DMS53 (cell line): ENCODE measurements around the gene TALDO1.

Experiments used
- DNase-seq: peaks from one replicate; lab custom pipeline; 2025; lab: John Stamatoyannopoulos, UW

The TALDO1 gene

DNA sequence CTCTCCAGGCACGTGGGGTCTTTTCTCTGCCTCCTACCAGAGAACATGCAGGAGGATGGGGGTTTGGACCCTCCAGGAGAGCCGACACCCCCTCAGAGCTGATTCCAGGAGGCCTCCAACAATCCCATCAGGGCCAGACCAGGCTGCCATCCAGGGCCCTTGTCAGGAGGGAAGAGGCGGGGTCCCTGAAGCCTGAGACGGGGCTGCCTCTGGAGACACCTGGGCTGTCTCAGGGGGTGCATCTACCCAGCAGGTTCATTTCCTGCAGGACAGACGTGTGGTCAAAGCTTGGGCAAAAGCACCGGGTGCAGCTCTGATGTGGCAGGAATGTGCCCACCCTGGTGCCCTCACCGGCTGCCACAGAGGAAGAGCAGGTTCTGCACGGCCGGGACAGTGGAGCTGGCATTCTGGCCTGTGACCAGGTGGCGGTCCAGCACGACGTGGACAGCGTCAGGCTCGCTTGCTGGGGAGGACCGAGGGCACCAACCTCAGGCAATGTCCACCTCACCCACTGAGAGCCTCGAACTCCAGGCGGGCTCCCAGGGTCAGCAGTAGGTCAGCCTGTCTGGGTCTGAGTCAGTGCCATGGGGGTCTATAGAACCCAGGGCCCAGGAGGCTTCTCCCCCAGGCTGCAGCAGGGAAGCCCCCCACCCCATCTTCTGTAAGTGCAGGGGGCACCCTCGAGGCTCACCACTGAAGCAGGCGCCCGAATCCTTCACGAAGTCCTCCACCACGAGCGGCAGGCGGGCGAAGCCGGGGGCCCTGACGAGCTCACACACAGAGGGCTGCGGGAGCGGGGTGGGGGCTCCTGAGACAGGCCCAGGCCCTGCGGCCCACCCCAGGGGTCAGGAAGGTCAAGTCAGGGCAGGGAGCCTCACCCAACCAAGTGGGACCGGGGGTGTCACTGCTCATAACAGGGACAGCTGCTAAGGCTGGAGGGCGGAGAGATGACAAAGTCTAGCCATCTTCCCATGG, 23.7 kb downstream of the TALDO1 start:
- no peak for DNase-seq

DNA sequence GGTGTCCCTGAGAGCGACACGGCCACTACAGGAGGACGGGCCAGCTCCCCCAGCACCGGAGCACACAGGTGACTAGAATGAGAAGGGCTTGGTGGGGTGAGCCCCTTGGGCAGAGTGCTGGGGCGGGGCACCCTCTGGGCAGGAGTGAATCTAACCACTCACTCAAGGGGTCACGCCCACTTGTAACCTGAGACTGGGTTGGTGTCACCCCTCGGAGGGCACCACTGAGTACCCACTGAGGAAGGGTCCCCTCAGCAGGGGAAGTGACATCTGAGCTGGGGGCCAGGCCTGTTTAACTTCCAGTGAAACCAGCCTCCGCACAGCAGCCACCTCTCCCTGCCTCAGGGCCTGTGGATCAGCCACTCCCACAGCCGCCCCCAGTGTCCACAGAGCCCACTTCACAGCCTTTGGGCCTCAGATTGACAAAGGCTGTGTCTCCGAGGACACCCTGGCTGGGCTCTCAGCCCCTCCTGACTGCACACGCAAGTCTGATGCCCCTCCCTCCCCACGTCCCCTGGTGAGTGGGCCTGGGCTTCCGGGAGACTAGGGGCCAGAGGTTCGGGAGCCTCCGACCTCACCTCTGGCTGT, 24.4 kb downstream of the TALDO1 start:
- no peak for DNase-seq

GRCh38 chr11:772429-773390, 25.4 kb downstream of the TALDO1 start:
- no peak for DNase-seq

DNA sequence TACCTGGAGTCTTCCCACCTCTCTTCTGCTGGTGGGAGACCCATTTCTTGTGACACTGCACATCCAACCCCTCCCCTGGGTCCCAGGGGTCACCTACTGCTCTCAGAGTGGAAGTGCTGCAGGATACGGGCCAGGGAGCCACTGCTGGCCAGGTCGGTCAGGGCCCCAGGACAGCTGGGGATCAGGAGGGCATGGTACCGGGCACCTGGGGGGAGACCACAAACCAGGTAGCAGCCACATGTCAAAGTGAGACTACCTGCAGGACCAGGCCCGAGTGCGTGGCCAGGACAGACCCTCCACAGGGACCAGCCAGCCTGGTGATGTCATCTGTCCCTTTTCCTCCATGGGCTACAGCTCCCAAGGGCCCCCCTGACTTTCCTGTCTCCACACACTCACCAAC, 26.2 kb downstream of the TALDO1 start:
- no peak for DNase-seq

GRCh38 chr11:773830-774229, 26.6 kb downstream of the TALDO1 start:
- no peak for DNase-seq

- no peak for DNase-seq
Measured at GRCh38 chr11:774873-775592, 27.8 kb downstream of the TALDO1 start.

GRCh38 chr11:776263-776560, 28.9 kb downstream of the TALDO1 start:
- no peak for DNase-seq

DNA sequence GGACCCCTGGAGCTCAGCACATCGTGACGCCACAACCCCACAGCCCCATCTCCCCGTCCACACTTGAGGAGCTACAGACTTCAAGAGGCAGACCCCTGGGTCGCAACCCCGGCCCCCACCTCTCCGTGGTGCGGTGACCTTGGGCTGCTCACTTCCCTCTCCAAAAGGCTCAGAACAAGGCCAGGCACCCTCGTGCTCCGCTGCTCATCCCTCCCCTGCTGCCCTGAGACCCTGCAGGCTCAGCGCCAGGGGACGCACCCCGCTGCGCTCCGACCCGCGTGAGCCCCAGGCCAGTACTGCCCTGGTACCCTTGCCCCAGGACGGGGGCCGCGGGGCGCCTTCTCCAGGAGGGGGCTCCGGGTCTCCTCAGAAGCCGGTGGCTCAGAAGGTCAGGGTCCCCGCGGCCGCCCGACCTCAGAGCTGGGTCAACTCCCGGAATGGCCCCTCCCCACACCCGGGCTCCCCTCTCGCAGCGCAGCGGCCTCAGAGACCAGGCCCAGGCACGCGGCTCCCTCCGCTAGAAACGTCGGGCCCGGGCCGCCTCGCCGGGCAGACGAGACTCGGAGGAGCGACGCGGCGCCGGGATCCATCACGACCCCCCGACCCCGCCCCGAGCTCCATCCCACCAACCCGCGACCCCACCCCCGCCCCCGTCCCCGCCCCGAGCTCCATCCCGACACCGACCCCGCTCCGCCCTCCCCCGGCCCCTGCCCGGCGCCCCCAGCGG, 29.5 kb downstream of the TALDO1 start:
- DNase-seq, result peak; percentile 78

DNA sequence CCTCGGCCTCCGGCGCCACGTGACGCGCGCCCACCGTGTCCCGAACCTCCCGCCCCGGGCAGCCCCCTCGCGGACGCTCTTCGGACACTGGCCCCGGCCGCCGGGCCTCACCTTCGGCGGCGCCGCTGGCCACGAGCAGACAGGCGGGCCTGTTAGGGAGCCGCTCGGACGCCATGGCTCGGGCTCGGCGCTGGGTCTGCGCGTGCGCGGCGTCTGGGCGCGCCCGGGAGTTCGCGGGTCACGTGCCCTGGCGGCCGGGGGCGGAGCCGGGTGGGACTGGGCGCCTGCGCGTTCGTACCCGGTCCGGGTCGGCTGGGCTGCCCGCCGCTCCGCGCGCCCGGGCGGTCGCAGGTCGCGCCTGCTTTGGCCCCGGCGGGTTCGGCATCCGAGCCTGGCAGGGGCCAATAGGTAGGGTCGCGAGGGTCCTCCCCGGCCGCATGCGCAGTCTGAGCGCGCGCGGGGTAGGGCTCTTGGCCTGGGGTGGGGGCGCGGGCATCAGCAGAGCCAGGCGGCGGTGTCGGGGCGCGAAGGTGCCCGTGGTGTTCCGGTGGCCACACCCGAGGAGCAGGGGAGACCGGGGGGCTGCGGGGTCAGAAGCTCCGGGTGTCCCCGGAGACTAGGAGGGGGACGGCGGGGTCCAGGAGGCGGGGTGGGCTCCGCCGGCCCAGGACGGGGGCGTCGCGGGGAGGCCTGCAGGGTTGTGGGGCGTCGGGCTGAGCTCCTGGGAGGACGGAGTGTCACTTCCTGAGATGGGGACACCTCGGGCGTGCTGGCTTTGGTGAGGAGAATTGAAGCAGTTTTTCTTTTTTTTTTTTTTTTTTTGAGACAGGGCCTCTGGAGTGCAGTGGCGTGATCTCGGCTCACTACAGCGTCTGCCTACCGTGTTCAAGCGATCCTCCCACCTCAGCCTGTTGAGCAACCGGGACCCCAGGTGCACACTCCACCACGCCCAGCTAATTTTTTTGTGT, 30.3 kb downstream of the TALDO1 start, which contains the start of gene GATD1:
Gene GATD1, minus strand, starts transcription at position 200 of the 968 bp plus-strand sequence. Its CDS starts 25 bp downstream, at position 175.
- peak; percentile 97 for DNase-seq

DNA sequence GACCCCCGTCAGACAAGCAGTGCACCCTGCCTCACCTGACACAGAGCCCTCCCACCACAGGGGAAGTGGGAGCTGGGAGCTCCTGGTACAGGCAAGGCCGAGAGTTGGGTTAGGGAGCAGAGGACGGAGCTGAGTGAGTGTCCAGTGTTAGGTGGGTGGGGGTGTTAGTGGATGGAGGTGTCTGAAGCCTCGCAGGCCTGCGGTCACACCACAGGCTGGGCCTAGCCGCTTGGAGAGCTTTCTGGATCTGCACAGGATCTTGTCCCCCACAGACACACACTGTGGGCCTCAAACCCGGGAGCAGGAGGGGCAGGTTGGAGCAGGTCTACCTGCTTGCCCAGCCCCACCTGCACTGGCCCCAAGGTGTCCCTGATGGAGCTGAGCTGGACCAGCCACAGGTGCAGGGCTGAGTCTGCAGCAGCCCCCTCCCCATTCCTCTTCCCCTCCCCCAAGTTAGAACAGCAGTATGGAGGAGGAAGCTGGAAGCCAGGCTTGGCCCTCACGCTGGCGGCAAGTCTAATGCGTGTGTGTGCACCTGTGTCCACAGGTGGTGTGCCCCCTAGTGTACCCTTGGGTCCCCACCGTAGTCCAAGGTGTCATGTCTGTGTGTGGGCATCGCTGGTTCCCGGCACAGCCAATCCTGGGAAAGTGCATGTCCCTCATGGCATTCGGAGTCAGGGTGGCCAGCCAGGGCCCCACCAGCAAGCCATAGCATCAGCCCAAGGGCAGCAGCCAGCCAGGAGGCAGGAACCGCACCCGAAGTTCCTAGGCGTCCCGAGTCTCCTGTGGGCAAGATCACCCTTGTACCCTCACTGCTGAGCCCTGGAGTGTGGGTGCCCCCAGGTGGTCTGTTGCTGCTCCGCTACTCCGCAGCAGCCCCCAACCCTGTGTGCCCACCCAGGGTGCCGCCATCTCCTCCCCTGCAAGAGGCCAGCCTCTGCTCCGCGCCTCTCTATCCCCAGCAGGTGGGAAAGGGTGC, 32.0 kb downstream of the TALDO1 start:
- DNase-seq, result no peak

DNA sequence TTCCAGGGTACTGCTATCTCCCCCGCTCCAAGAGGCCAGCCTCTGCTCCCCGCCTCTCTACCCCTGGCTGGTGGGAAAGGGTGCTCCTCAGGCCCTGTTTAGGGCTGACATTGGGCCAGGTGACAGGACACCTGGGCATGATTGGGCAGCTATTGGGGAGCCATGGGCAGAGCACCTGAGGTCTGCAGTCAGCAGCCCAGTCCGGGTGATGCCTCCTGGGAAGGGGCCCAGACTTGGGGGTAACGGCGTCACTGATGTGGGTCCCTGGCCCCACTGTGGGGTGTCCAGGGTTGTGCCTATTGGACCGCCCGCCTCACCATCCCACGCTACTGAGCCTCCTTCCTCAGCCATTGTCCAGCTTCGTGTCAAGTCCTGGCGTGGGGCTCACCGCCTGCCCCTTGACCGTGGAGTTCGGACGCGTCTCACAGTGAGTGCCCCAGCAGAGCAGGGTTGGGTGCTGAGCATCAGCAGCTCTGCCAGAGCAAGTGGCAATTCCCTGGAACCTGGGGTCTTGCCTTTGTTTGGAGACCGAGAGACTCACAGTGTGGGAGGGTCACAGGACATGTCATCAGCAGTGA, 32.8 kb downstream of the TALDO1 start:
- no peak for DNase-seq

DNA sequence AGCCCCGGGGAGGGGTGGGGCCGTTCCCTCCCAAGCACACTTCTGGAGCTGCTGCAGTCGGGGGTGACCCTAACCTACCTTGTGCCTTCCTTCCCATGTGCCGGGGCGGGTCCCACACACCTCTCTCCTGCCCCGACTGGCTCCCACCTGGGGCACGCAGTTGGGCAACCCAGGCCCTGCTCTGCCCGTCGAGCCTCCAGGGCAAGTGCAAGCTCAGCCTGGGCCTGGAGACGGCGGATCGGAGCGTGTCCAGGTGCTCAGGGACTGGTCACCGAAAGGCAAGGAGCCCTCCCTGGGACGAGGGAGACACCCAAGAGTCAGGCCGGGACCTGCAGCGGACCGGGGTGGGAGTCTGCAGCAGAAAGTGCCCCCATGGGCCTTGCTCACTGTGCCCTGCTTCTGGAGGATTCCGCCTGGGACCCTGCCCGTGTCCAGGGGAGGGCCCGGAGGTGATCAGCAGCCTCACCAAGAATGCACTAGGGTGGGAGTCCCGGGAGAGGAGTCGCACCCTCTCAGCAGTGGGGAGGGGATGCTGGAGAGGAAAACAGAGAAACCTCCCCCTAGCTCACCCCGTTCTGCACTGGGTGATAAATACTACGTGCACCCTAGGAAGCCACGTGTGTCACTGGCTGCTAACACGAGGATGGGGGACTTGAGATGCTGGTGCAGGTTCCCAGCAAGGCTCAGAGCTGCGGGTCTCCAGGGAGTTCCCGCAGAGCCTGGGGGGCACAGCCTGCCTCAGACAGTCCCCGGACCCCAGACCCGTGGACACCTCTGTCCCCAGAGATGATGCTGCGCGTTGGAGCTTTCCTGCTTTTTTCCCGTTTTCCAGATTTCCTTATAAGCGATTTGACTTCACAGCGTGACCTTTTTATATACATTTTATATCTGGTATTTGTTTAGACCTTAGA, 35.3 kb downstream of the TALDO1 start:
- DNase-seq, result no peak

DNA sequence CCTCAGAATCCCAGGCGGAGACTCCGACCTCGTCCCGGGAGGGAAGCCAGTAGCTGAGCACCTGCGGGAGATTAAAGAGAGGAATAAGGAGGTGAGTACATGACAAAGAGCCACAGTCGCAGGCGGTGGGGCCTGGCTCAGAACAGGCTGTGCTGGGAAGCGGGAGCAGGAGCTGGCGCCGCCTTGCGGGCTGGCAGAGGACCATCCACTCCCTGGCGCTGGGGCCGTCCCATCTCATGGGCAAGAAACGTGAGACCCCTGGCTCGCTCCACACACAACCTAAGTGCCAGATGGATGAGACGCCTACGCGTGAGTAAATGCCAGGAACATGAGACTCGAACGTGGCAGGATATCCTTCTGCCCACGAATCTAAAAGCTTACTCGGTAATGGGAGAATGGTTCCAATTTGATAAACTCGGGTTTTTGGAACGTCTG, 36.3 kb downstream of the TALDO1 start:
- DNase-seq, result no peak

- DNase-seq, result no peak
Measured at GRCh38 chr11:786235-787083, 39.2 kb downstream of the TALDO1 start.

DNA sequence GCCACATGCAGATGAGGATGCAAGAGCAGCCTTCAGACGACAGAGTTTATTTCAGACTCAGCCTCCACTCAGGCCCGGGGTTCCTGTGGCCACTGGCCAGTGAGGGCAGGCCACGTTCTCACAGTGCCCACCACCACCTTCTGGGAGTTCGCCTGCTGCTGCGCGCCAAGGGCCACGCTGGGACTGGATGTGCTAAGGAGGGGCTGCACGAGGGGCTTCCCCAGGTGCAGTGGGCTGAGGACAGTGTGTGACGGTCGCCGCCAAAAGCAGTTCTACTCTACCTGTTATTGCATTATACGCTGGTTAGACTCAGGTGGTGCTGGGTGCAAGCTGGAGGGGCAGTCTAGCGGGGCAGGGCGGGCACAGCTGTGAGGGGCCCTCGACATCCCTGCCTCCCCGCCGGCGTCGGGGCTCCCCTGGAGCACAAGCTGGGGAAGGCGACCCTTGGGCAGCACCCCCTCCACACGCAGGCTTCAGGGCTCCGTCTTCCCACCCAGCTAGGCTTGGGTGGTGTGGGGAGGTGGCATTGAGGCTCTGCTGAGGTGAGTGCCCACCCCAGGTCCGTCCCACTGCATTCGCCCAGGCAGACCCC, 39.9 kb downstream of the TALDO1 start:
- DNase-seq, result no peak
